ENCODE results near the gene KLHDC7A. TPM values are rescaled to one million over a fixed set of nuclear protein-coding genes. Genes with fewer than 3 reads are reported as not detected.

Gene KLHDC7A
- total and polyA plus RNA-seq, 2 of the 4 experiments (the other 2 are of a cell fraction): not detected

GRCh38 chr1:18489417-18490143 is 8.8 kb downstream of the KLHDC7A start:
- Histone ChIP-seq H3K23ac (ENCODE audit: low read depth, low read length) (no peak overlapping the region), H4K8ac (ENCODE audit: low read depth in 2 of 2, low read length in 2 of 2) (no peak overlapping the region), H2AFZ (replicated peaks; ENCODE audit: low read length, poor library complexity) (no peak overlapping the region), H2BK15ac (ENCODE audit: low read depth, low read length) (no peak overlapping the region), H3K27me3 (ENCODE audit: control insufficient read depth, insufficient read depth, low read length) (no peaks in the 10 kb centered on the region), H2BK5ac (ENCODE audit: low read depth, low read length, poor library complexity, severe bottlenecking) (no peak overlapping the region), H3K36me3 (ENCODE audit: control insufficient read depth, insufficient read depth, low read length) (no peaks in the 10 kb centered on the region), H2AK9ac (replicated peaks; ENCODE audit: low read depth, low read length, poor library complexity) (no peak overlapping the region), H4K20me1 (ENCODE audit: insufficient read depth, low read length) (no peaks in the 10 kb centered on the region), H2BK120ac (ENCODE audit: low read depth, low read length) (no peak overlapping the region), H3K56ac (ENCODE audit: extremely low read depth, insufficient read depth, low read length) (no peak overlapping the region), H3K4ac (ENCODE audit: low read depth, low read length) (no peak overlapping the region), H3K4me3 (ENCODE audit: insufficient read depth, low read depth, low read length) (no peak overlapping the region), H3K9ac (ENCODE audit: low read depth, low read length) (no peak overlapping the region), H3K14ac (replicated peaks; ENCODE audit: low read depth, low read length) (no peak overlapping the region), H3K9me3 (ENCODE audit: control insufficient read depth, insufficient read depth, low read length) (peaks cover 14% of the 10 kb centered on the region; the same call in 1 of the 2 replicates), H4K5ac (ENCODE audit: low read depth, low read length) (no peak overlapping the region), H3K9me1 (ENCODE audit: insufficient read depth, low read length) (no peaks in the 10 kb centered on the region), H3K4me1 (ENCODE audit: control insufficient read depth, insufficient read depth, low read length) (no peaks in the 10 kb centered on the region), H4K91ac (ENCODE audit: insufficient read depth, low read depth, low read length) (no peak overlapping the region), H3K18ac (ENCODE audit: low read depth, low read length) (no peak overlapping the region), H3K79me1 (ENCODE audit: low read depth in 1 of 2, low read length in 2 of 2) (no peaks in the 10 kb centered on the region), H2AK5ac (ENCODE audit: low read depth, low read length) (no peak overlapping the region), H3K27ac (ENCODE audit: insufficient read depth, low read length) (no peak overlapping the region), H2BK20ac (ENCODE audit: low read depth, low read length) (no peak overlapping the region), H3K4me2 (ENCODE audit: low read depth, low read length) (no peak overlapping the region)
- ATAC-seq (ENCODE audit: low read depth) (no peak), DNase-seq (no peak)
- intact Hi-C loops (cut with micrococcal nuclease) (no loop called here), in situ Hi-C loops (cut with MboI; ENCODE audit: low sequenced_read_pairs) (no loop called here), dilution Hi-C loops (cut with HindIII; ENCODE audit: low sequenced_read_pairs, unreplicated experiment) (no loop called here)
- ChIA-PET POLR2A (ENCODE audit: unreplicated experiment) (no interaction called here), CTCF (no interaction called here)
- TF ChIP-seq MXI1 (IDR thresholded peaks at IDR 0.05; ENCODE audit: borderline replicate concordance, low read depth, low read length) (no peak), SMC3 (IDR thresholded peaks at IDR 0.05; ENCODE audit: low read depth, low read length) (no peak), POLR2A (IDR thresholded peaks at IDR 0.05; ENCODE audit: low read depth, low read length) (no peak), CTCF (conservative IDR thresholded peaks at IDR 0.05; ENCODE audit: low read depth, low read length) (no peak), NFE2L2 (IDR thresholded peaks at IDR 0.05; ENCODE audit: low read depth, low read length) (no peak), BHLHE40 (IDR thresholded peaks at IDR 0.05; ENCODE audit: low read depth, low read length) (no peak), RFX5 (IDR thresholded peaks at IDR 0.05; ENCODE audit: low read depth, low read length) (no peak), USF2 (IDR thresholded peaks at IDR 0.05; ENCODE audit: low read depth, low read length) (no peak), RCOR1 (IDR thresholded peaks at IDR 0.05; ENCODE audit: insufficient replicate concordance, low read length) (no peak), RAD21 (IDR thresholded peaks at IDR 0.05; ENCODE audit: low read length) (no peak), FOS (IDR thresholded peaks at IDR 0.05; ENCODE audit: low read depth, low read length) (no peak), MAZ (IDR thresholded peaks at IDR 0.05; ENCODE audit: borderline replicate concordance, low read depth, low read length) (no peak), CHD1 (IDR thresholded peaks at IDR 0.05; ENCODE audit: low read depth, low read length) (no peak), ELK1 (IDR thresholded peaks at IDR 0.05; ENCODE audit: borderline replicate concordance, low read depth, low read length) (no peak), CEBPB (IDR thresholded peaks at IDR 0.05; ENCODE audit: low read depth, low read length) (no peak), MAFK (IDR thresholded peaks at IDR 0.05; ENCODE audit: low read depth, low read length) (no peak)
- BruUV-seq (replicated peaks): no TSS peak
- WGBS, 2 experiments (ENCODE audit: extremely low coverage in 2 of 2, insufficient read length in 1 of 2): 40% methylated on average over 2 of the region's 2 CpGs; no CpG with 5 or more reads in 1 of the 2 experiments

Data from IMR-90 (cell line).